GM12872 (cell line): Measurements from ENCODE around the gene TNFSF13.

Experiments
- TF ChIP-seq, protein P1 (sequence below): IDR thresholded peaks from 3 replicates; pipeline ENCODE4 v1.5.1; 2011; ENCODE audit warnings: low read depth, mild to moderate bottlenecking, low read length, moderate library complexity; ENCODE audit not compliant: insufficient read depth

Gene TNFSF13

GRCh38 chr17:7515911-7516610 is 42.5 kb upstream of the TNFSF13 start:
- TF ChIP-seq, protein P1, sequence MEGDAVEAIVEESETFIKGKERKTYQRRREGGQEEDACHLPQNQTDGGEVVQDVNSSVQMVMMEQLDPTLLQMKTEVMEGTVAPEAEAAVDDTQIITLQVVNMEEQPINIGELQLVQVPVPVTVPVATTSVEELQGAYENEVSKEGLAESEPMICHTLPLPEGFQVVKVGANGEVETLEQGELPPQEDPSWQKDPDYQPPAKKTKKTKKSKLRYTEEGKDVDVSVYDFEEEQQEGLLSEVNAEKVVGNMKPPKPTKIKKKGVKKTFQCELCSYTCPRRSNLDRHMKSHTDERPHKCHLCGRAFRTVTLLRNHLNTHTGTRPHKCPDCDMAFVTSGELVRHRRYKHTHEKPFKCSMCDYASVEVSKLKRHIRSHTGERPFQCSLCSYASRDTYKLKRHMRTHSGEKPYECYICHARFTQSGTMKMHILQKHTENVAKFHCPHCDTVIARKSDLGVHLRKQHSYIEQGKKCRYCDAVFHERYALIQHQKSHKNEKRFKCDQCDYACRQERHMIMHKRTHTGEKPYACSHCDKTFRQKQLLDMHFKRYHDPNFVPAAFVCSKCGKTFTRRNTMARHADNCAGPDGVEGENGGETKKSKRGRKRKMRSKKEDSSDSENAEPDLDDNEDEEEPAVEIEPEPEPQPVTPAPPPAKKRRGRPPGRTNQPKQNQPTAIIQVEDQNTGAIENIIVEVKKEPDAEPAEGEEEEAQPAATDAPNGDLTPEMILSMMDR: no peak

DNA sequence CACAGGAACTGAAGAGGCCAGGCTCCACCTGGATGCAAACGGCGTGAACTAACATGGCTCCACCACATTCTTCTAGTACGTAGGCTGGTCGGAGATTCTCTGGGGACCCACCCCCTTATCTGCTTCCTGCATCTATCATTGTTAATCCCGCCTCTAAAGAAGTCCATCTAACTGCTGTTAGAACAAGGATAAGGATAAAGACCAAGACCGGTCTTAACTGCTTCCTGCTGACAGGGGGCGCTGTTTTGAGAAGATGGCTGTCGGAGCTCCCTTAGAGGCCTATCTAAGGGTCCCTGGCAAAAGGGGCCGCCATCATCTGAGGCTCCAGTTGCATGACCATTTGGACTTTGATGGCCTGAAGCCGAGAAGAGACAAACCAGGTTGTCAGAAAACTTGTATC is 35.5 kb upstream of the TNFSF13 start:
- TF ChIP-seq, protein P1: peak; percentile 64

- TF ChIP-seq, protein P1: no peak
Measured at GRCh38 chr17:7528842-7529241, 29.7 kb upstream of the TNFSF13 start.

DNA sequence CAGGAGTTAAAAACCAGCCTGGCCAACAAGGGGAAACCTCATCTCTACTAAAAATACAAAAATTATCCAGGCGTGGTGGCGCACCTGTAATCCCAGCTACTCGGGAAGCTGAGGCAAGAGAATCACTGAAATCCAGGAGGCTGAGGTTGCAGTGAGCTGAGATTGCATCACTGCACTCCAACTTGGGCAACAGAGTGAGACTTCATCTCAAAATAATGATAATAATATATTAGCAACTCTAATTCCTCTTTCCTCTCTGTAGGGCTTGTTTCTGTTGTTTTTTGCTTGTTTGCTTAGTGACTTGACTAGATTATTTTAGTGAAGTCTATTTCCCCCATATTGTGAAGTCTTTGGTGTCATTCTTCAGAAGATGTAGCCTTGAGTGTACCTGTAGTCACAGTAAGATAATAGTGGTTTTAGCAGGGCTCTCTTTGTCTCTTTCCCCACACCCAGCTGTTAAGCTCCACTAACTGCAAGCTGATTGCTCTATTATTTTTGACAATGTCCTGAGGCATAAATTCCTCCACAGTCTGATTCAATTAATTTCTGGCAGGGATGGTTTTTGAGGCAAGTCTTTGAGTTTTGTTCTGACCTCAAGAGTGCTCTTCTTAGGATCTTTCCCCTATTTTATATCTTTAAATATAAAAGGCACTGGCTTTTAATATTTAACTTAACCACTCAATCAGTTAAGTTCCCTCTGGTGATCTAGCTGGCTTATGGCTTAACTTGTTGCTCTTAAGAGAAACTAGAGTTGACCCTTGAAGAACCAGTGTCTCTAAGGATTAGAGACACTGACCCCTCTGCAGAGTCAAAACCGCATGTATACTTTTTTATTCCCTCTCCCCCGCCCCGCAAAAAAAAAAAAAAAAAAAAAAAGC is 28.3 kb upstream of the TNFSF13 start:
- TF ChIP-seq, protein P1: no peak

- TF ChIP-seq, protein P1: no peak
Measured at GRCh38 chr17:7538050-7538449, 20.5 kb upstream of the TNFSF13 start.

DNA sequence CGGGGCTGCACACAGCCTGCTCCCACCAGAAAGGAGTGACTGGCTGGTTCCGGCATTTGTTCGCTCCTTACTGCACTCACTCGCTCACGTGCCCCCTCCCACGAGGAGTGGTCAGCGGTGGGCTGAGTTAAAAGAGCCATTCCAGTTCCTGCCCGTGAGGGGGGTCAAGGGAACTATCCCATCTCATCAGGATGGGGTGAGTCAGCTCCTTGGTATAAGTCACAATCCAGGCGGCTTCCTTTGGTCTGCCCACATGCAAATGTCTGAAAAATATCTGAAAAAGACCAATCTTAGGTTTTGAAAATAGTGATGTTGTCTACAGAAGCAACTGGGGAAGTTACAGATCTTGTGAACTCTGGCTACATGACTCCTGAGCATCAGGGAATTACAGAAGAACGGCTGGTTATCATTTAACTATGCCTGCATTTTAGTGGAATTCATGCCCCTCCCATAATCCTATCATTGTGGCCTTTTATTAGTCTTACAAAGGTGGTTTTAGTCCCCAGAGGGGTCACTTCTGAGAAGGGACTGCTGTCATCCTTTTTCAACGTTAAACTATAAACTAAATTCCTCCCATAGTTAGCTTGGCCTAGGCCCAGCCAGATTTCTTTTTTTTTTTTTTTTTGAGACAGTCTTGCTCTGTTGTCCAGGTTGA is 19.5 kb upstream of the TNFSF13 start:
- TF ChIP-seq, protein P1: no peak

- TF ChIP-seq, protein P1: no peak
Measured at GRCh38 chr17:7541074-7541621, 17.4 kb upstream of the TNFSF13 start.
